GM12873 (cell line): ENCODE data around the gene WFIKKN1.

ENCODE experiments used
- TF ChIP-seq, protein P1 (sequence below): IDR thresholded peaks from 2 replicates; pipeline ENCODE4 v1.5.1; 2012; ENCODE audit warnings: low read depth, mild to moderate bottlenecking, moderate library complexity, low read length, control low read depth; ENCODE audit not compliant: insufficient read depth; ENCODE audit errors: missing control alignments

The WFIKKN1 gene

DNA sequence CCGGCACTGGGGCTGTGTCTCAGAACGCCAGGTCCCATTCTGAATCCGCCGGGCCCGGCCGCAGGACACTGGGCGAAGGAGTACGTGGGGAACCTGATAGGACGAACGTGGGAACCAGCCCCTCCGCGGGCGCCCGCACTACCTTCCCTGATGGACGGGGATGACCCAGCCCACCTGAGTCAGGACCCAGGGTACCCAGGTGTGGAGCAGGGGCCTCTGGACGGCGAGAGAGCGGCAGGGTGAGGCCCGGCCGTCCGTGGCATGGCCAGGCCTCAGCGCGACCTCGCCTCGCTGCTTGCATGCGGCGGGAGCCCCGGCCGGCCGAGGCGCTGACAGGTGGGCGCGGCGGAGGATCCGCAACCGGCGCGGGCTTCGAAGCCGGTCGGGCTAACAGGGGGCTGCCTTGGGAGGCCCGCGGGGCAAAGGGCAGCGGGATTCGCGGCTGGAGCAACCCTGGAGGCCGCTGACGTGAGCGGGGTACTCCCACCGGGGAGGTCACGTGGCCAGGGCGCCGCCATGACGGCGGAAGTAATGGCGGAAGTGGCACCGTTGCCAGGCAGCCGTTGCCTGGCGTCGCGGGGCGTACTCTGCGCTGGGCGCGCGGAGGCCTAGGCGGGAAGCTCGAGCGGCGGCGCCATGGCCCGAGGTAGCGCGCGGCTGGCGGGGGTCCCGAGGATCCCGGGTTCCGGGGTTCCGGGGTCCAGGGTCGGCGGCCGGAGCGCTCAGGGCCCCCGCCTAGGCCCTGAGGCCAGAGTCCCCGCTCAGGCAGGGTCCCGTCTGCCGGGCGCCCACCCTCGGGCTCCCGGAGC lies 18.2 kb downstream of the WFIKKN1 start, which contains the start of gene WDR90:
Gene WDR90, plus strand, starts transcription at position 585 of the 809 bp plus-strand sequence. Its CDS starts 52 bp downstream, at position 637.
- TF ChIP-seq, protein P1, sequence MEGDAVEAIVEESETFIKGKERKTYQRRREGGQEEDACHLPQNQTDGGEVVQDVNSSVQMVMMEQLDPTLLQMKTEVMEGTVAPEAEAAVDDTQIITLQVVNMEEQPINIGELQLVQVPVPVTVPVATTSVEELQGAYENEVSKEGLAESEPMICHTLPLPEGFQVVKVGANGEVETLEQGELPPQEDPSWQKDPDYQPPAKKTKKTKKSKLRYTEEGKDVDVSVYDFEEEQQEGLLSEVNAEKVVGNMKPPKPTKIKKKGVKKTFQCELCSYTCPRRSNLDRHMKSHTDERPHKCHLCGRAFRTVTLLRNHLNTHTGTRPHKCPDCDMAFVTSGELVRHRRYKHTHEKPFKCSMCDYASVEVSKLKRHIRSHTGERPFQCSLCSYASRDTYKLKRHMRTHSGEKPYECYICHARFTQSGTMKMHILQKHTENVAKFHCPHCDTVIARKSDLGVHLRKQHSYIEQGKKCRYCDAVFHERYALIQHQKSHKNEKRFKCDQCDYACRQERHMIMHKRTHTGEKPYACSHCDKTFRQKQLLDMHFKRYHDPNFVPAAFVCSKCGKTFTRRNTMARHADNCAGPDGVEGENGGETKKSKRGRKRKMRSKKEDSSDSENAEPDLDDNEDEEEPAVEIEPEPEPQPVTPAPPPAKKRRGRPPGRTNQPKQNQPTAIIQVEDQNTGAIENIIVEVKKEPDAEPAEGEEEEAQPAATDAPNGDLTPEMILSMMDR: no peak

DNA sequence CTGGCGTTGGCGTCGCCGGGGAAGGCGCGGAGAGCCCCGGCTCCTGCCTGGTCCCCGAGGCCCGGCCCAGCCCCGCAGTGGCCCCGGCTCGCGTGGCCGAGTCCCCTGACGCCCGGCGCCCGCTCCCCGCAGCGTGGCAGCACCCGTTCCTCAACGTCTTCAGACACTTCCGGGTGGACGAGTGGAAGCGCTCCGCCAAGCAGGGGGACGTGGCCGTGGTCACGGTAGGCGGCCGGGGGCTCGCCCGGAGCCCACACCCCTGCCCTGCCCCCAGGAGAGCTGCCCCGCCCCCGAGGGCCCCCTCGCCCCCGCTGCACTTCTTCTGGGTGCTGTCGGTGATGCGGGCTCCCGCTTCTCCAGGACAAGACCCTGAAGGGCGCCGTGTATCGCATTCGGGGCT lies 18.8 kb downstream of the WFIKKN1 start:
- TF ChIP-seq, protein P1: no peak

DNA sequence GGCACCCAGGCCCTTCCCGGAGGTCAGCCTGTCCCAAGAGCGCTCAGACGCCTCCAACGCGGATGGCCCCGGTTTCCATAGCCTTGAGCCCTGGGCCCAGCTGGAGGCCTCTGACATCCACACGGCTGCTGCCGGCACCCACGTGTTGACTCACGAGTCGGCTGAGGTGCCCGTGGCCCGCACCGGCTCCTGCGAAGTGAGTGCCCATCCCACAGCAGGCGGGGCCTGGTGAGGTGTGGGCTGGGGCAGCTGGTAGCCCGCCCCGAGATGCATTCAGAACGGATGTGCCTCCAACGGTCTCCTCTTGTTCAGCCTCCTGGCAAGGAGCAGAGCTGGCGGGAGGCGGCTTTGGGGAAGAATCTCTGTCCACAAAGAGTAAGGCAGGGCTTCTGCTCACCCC lies 21.1 kb downstream of the WFIKKN1 start:
- TF ChIP-seq, protein P1: no peak

DNA sequence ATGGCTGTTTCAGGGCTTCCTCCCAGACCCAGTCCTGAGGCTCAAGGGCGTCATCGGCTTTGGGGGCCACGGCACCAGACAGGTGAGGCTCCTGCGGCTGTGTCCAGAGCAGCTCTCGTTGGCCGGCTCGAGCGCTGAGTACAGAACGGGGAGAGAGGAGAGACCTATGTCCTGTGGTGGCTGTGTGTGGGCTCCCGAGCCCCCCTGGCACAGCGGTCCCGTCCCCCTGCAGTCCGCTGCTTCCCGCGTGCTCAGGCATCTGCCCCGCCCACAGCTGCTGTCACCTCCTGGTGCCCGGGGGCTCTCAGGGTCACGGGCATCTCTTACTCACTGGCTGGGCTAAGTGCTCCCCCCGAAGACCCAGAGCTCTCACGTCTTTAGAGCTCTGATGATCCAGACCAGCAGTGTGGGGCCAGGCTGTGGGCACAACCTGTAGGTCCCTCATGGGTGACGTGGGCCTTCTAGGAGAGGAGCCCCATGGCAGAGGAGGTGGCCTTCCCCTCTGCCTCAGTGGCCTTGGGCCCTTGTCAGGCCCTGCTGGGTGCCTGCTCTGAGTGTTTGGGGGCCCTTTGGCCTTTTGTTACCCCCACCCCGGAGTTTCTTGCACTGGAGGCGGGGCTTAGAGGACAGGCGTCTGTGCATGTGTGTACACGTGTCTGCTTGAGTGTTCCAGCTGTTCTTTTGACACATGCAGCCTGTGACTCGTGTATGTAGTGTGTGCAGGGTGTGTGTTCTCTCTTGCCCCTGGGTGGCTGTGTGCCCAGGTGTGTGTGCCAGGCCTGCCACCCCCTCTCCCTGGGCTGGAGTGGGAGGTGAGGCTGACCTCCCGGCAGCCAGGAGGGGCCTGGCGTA lies 21.9 kb downstream of the WFIKKN1 start:
- TF ChIP-seq, protein P1: no peak

DNA sequence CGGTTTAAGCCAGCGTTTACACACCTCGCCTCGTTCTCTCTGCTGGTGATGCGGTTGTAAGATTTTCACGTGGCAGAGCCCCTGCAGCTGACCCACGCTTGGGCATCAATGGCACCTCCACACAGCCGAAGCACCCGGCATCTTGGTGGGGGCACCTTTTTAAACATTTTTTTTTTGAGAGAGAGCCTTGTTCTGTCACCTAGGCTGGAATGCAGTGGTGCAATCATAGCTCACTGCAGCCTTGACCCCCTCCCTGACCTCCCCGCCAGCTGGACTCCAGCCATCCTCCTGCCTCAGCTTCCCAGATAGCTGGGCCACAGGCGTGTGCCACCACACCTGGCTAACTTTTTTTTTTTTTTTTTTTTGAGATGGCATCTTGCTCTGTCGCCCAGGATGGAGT lies 23.2 kb downstream of the WFIKKN1 start:
- TF ChIP-seq, protein P1: no peak

DNA sequence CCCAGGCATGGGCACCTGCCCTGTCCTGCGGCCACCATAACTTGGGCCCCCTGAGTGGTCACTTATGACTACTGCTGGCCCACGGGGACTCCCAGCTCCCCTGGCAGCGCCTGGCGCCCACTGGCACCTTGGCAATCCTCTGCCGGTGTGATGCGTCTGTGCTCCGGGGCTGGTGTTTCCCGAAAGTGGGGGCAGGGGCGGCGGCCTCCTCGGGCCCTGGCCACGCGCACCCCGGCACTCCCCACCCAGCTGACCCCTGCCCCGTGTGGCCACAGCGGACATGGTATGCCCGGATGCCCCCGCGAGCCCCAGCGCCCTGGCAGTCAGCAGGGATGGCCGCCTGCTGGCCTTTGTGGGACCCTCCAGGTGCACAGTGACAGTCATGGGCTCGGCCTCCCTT lies 26.7 kb downstream of the WFIKKN1 start:
- TF ChIP-seq, protein P1: no peak
